ENCODE results near the gene HNRNPUL1. TPM values are rescaled to one million over a fixed set of nuclear protein-coding genes. Genes with fewer than 3 reads are reported as not detected.

Gene HNRNPUL1
- total RNA-seq, 1 experiment from 2014 or later, result 201 TPM

DNA sequence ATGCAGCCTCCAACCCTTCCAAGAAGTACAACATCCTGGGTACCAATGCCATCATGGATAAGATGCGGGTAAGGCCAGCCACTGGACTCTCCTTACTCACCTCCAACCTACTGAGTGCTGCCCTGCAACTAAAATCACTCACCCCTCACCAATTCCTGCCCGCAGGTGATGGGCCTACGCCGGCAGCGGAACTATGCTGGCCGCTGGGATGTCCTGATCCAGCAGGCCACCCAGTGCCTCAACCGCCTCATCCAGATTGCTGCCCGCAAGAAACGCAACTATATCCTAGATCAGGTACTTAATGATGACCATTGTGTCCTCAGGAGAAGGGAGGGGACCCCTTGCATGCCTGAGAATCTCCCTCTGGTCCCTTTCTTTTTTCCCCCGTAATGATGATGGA is 30.2 kb downstream of the HNRNPUL1 start:
- BruUV-seq (replicated peaks), result no TSS peak
- Histone ChIP-seq H3K9ac (ENCODE audit: low read length) (no peak overlapping the region), H3K4me3 (replicated peaks in 1 of 2; ENCODE audit: low read depth in 1 of 2, low read length in 2 of 2) (no peak overlapping the region), H3K4me1 (ENCODE audit: control insufficient read depth in 1 of 2, insufficient read depth in 2 of 2, low read length in 2 of 2) (no peaks in the 10 kb centered on the region), H2AFZ (ENCODE audit: low read depth, low read length, poor library complexity, severe bottlenecking) (no peak overlapping the region), H3K9me2 (ENCODE audit: insufficient read depth) (no peaks in the 10 kb centered on the region), H3K27me3 (ENCODE audit: insufficient read depth, low read length) (no peaks in the 10 kb centered on the region), H3K4me2 (ENCODE audit: low read length) (no peak overlapping the region), H3K36me3 (ENCODE audit: control insufficient read depth in 1 of 2, insufficient read depth in 2 of 2, low read length in 2 of 2) (peaks cover 82 to 90% of the 10 kb centered on the region in 2 experiments), H4K20me1 (ENCODE audit: insufficient read depth) (no peaks in the 10 kb centered on the region), H3K9me3 (ENCODE audit: control insufficient read depth in 1 of 2, insufficient read depth in 1 of 2, low read depth in 1 of 2, low read length in 2 of 2) (no peaks in the 10 kb centered on the region), H3K27ac (ENCODE audit: low read depth, low read length) (no peak overlapping the region), H3K79me2 (ENCODE audit: insufficient read depth, low read length) (peaks cover 57% of the 10 kb centered on the region)
- DNase-seq (ENCODE audit: low read depth, low spot score) (no peak), ATAC-seq (no peak)
- RAD21 ChIA-PET (ENCODE audit: low non-redundant PET in 1 of 2, low total read pairs in 2 of 2, uncharacterized antibody in 2 of 2, unreplicated experiment in 2 of 2), result no interaction called here
- TF ChIP-seq FOSL1 (IDR thresholded peaks at IDR 0.05; ENCODE audit: low read depth), result no peak
- TF ChIP-seq CTCF (IDR thresholded peaks at IDR 0.05 in 2 of 3, conservative IDR thresholded peaks at IDR 0.05 in 1 of 3; ENCODE audit: borderline replicate concordance in 1 of 3, insufficient read depth in 1 of 3, low read depth in 2 of 3, low read length in 2 of 3), result no peak
- no peak for TF ChIP-seq TCF7L2 (IDR thresholded peaks at IDR 0.05; ENCODE audit: borderline replicate concordance, extremely low read depth, insufficient read depth, insufficient read length)
- TF ChIP-seq YY1 (IDR thresholded peaks at IDR 0.05; ENCODE audit: extremely low read depth, insufficient replicate concordance, low read depth, low read length), result no peak
- TF ChIP-seq CBX3 (IDR thresholded peaks at IDR 0.05; ENCODE audit: low read depth), result no peak
- TF ChIP-seq EZH2phosphoT487 (IDR thresholded peaks at IDR 0.05; ENCODE audit: borderline replicate concordance), result no peak
- no peak for TF ChIP-seq ZBTB33 (IDR thresholded peaks at IDR 0.05; ENCODE audit: extremely low read depth, insufficient replicate concordance, low read length)
- no peak for TF ChIP-seq ELF1 (IDR thresholded peaks at IDR 0.05; ENCODE audit: borderline replicate concordance, low read depth)
- intact Hi-C loops (cut with micrococcal nuclease), result no loop called here
- CTCF ChIA-PET, result interaction anchor here (1.0 kb wide), 1 partner anchor 15 kb away, joined by 3 read pairs; no protein-coding TSS in a partner anchor
- POLR2A ChIA-PET, result no interaction called here

All from HCT116 (cell line).